Activated CD8-positive, alpha-beta memory T cell treated with anti-CD3 and anti-CD28 coated beads, Interleukin-2, amount 50 U/mL, for 4 hours (primary cell): Measurements from ENCODE around the gene TGFB2.

ENCODE experiments used
- DNase-seq: peaks from one replicate; pipeline ENCODE4 v3.0.0-alpha.2; 2020

TGFB2 gene

GRCh38 chr1:218431476-218431875, 86.3 kb downstream of the TGFB2 start:
- no peak for DNase-seq

- DNase-seq: no peak
Measured at GRCh38 chr1:218433744-218434143, 88.6 kb downstream of the TGFB2 start.

GRCh38 chr1:218435528-218435927, 90.4 kb downstream of the TGFB2 start:
- no peak for DNase-seq

- DNase-seq: no peak
Measured at GRCh38 chr1:218436346-218436745, 91.2 kb downstream of the TGFB2 start.

GRCh38 chr1:218436997-218437396, 91.9 kb downstream of the TGFB2 start:
- no peak for DNase-seq

GRCh38 chr1:218439541-218440295, 94.6 kb downstream of the TGFB2 start:
- no peak for DNase-seq

GRCh38 chr1:218443255-218443654, 98.1 kb downstream of the TGFB2 start:
- no peak for DNase-seq

- DNase-seq: no peak
Measured at GRCh38 chr1:218444173-218444572, 99.0 kb downstream of the TGFB2 start.

GRCh38 chr1:218444588-218444987, 99.5 kb downstream of the TGFB2 start:
- DNase-seq: no peak

GRCh38 chr1:218447010-218447689, 102.0 kb downstream of the TGFB2 start:
- DNase-seq: no peak

GRCh38 chr1:218451415-218451814, 106.3 kb downstream of the TGFB2 start:
- DNase-seq: no peak

GRCh38 chr1:218454700-218455282, 109.7 kb downstream of the TGFB2 start:
- no peak for DNase-seq

- DNase-seq: no peak
Measured at GRCh38 chr1:218456444-218456843, 111.3 kb downstream of the TGFB2 start.

GRCh38 chr1:218459450-218459849, 114.3 kb downstream of the TGFB2 start:
- DNase-seq: no peak

GRCh38 chr1:218459878-218460711, 115.0 kb downstream of the TGFB2 start:
- DNase-seq: no peak

GRCh38 chr1:218461351-218461750, 116.2 kb downstream of the TGFB2 start:
- no peak for DNase-seq

GRCh38 chr1:218462116-218462515, 117.0 kb downstream of the TGFB2 start:
- DNase-seq: no peak

GRCh38 chr1:218462587-218462986, 117.5 kb downstream of the TGFB2 start:
- DNase-seq: no peak

GRCh38 chr1:218463194-218464156, 118.3 kb downstream of the TGFB2 start:
- no peak for DNase-seq

GRCh38 chr1:218464871-218465270, 119.7 kb downstream of the TGFB2 start:
- no peak for DNase-seq

- no peak for DNase-seq
Measured at GRCh38 chr1:218466341-218467010, 121.3 kb downstream of the TGFB2 start.
